Body of pancreas (tissue), 4 donors: ENCODE measurements around the gene DNER.

Source experiments
- POLR2A ChIP-seq, 3 donors: fragments of 450-650 bp; IDR thresholded peaks; one replicate each; pipeline ENCODE4 v1.6.1; 2016; ENCODE audit warnings: antibody characterized with exemption in 3 of 3, mild to moderate bottlenecking in 2 of 3
- TF ChIP-seq, protein P1 (sequence below), 7 experiments: fragments of 450-650 bp in 4 of 7; fragments of 200-600 bp in 3 of 7; sonication (generic) in 3 of 7; IDR thresholded peaks; one replicate each; pipeline ENCODE4 v1.5.1; 2016 to 2019; ENCODE audit warnings: antibody characterized with exemption in 7 of 7

DNA sequence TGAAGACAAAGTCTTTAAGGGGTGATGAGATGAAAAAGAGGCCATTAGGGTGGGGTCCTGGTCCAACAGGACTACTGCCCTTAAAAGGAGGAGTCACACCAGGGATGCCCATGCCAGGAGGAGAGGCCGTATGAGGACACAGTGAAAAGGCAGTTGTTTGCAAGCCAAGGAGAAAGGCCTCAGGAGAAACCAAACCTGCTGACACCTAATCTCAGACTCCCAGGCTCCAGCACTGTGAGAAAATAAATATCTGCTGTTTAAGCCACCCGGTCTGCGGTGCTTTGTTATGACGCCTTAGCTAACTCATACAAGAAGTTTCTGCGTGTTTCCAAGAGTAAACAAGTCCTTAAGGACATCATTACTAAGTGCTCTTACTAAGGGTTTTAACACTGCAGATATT, 93.6 kb downstream of the DNER start:
- no peak for TF ChIP-seq POLR2A (IDR thresholded peaks at IDR 0.05)
- TF ChIP-seq, protein P1, sequence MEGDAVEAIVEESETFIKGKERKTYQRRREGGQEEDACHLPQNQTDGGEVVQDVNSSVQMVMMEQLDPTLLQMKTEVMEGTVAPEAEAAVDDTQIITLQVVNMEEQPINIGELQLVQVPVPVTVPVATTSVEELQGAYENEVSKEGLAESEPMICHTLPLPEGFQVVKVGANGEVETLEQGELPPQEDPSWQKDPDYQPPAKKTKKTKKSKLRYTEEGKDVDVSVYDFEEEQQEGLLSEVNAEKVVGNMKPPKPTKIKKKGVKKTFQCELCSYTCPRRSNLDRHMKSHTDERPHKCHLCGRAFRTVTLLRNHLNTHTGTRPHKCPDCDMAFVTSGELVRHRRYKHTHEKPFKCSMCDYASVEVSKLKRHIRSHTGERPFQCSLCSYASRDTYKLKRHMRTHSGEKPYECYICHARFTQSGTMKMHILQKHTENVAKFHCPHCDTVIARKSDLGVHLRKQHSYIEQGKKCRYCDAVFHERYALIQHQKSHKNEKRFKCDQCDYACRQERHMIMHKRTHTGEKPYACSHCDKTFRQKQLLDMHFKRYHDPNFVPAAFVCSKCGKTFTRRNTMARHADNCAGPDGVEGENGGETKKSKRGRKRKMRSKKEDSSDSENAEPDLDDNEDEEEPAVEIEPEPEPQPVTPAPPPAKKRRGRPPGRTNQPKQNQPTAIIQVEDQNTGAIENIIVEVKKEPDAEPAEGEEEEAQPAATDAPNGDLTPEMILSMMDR (IDR thresholded peaks at IDR 0.05): no peak
